Natural killer cell (primary cell): Measurements from ENCODE around the gene RNF180. TPM values are rescaled to one million over a fixed set of nuclear protein-coding genes. Genes with fewer than 3 reads are reported as not detected.

Experiments used
- ATAC-seq, 3 donors: fragments of 150-1000 bp in 2 of 3; fragments of 200-7000 bp in 1 of 3; cut with Tn5 transposase; 1 replicate in 1 of 3; 2 replicates in 2 of 3; pipeline ENCODE4 v1.10.0; 2021; ENCODE audit warnings: mild to moderate bottlenecking in 2 of 3, moderate library complexity in 2 of 3
- DNase-seq, 2 donors: peaks; one replicate each; pipeline versions ENCODE4 v3.0.0 to v3.0.0-alpha.2; 2013 to 2021; ENCODE audit warnings: mixed read lengths in 1 of 2
- H3K27ac ChIP-seq: one replicate; pipeline ENCODE4 v1.5.1; 2013; ENCODE audit warnings: mild to moderate bottlenecking, low read length
- H3K27me3 ChIP-seq: one replicate; pipeline ENCODE4 v1.6.1; 2013; ENCODE audit warnings: low read length; ENCODE audit not compliant: control insufficient read depth, insufficient read depth
- H3K36me3 ChIP-seq: one replicate; pipeline ENCODE4 v1.6.1; 2013; ENCODE audit warnings: low read length; ENCODE audit not compliant: control insufficient read depth, insufficient read depth
- H3K4me1 ChIP-seq: one replicate; pipeline ENCODE4 v1.6.1; 2013; ENCODE audit warnings: low read length; ENCODE audit not compliant: control insufficient read depth, insufficient read depth
- H3K4me3 ChIP-seq: one replicate; pipeline ENCODE4 v1.5.1; 2013; ENCODE audit warnings: low read length
- H3K9me3 ChIP-seq: one replicate; pipeline ENCODE4 v1.6.1; 2013; ENCODE audit warnings: low read length; ENCODE audit not compliant: control insufficient read depth, insufficient read depth
- H3K27ac Mint-ChIP-seq, 2 donors: one replicate each; pipeline ENCODE4 v1.8.0; 2022; ENCODE audit warnings: mild to moderate bottlenecking in 2 of 2, mixed read lengths in 2 of 2, moderate library complexity in 1 of 2
- H3K27me3 Mint-ChIP-seq, 2 donors: one replicate each; pipeline ENCODE4 v1.8.0; 2022; ENCODE audit warnings: low read depth in 2 of 2, mixed read lengths in 2 of 2
- H3K36me3 Mint-ChIP-seq: one replicate; pipeline ENCODE4 v1.8.0; 2022; ENCODE audit warnings: mixed read lengths
- H3K4me1 Mint-ChIP-seq, 2 donors: one replicate each; pipeline ENCODE4 v1.8.0; 2022; ENCODE audit warnings: mixed read lengths in 2 of 2
- H3K4me3 Mint-ChIP-seq: one replicate; pipeline ENCODE4 v1.8.0; 2022; ENCODE audit warnings: mild to moderate bottlenecking, moderate library complexity, mixed read lengths
- H3K9me3 Mint-ChIP-seq, 2 donors: one replicate each; pipeline ENCODE4 v1.8.0; 2022; ENCODE audit warnings: mixed read lengths in 2 of 2
- CTCF ChIP-seq: fragments of 200-600 bp; IDR thresholded peaks from one replicate; pipeline ENCODE4 v1.8.0; 2022; ENCODE audit warnings: antibody characterized with exemption
- WGBS: methylation state at CpG from one replicate; pipeline ENCODE4 v1.1.7; 2013; ENCODE audit warnings: missing lambda C conversion rate; ENCODE audit not compliant: insufficient coverage; 5-methylcytosine and 5-hydroxymethylcytosine counted together
- intact Hi-C: fragments of 100-400 bp; cut with micrococcal nuclease; formaldehyde crosslinking; loops from one replicate; pipeline ENCODE4 v1.14.2; 2022
- total RNA-seq, 4 donors: library from RNA; stranded (reverse); fragments of 120-200 nt in 1 of 4; gene quantifications; one replicate each; pipeline versions ENCODE4 v1.2.3 to v1.2.4, GENCODE V29; 2013 to 2022

The RNF180 gene
- total RNA-seq, 3 donors from 2014 or later (not counting 1 experiment from before 2014, with no cell fraction given): not detected

GRCh38 chr5:64195981-64196380, 30.3 kb downstream of the RNF180 start:
- H3K27ac ChIP-seq: no peak overlapping the region
- Mint-ChIP-seq H3K36me3 (no peaks in the 10 kb centered on the region), H3K27ac (no peak overlapping the region), H3K27me3 (no peaks in the 10 kb centered on the region), H3K4me1 (no peaks in the 10 kb centered on the region), H3K9me3 (peaks cover 2 to 3% of the 10 kb centered on the region in 2 donors), H3K4me3 (no peak overlapping the region)
- no CpG with 5 or more reads among the region's 3 CpGs for WGBS
- H3K27me3 ChIP-seq: no peaks in the 10 kb centered on the region
- no peaks in the 10 kb centered on the region for H3K4me1 ChIP-seq
- ATAC-seq (no peak), DNase-seq (no peak)
- H3K4me3 ChIP-seq: no peak overlapping the region
- H3K9me3 ChIP-seq: no peaks in the 10 kb centered on the region
- H3K36me3 ChIP-seq: no peaks in the 10 kb centered on the region
- intact Hi-C loops: no loop called here
- TF ChIP-seq CTCF: no peak

DNA sequence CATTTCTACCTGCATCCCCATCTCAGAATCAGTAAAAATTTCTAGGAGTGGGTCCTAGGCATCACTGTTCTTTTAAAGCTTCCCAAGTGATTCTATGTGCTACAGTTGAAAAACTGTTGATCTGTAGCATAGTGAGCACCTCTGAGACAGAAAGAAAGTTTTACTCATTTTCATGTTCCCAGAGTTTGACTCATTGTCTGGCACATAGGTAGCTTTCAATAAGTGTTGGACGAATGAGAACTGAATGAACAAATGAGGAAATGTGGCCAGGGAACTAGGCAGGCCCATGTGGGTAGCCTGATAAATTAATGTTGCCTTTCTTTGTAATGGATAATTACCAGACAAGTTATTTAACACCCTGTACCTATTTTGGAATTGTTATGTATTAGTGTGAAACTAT, 33.8 kb downstream of the RNF180 start:
- 47% methylated on average over 1 of the region's 1 CpG for WGBS
- no peak for DNase-seq
- Histone ChIP-seq H3K4me1 (no peaks in the 10 kb centered on the region), H3K27ac (no peak overlapping the region), H3K4me3 (no peak overlapping the region), H3K36me3 (no peaks in the 10 kb centered on the region), H3K9me3 (no peaks in the 10 kb centered on the region), H3K27me3 (no peaks in the 10 kb centered on the region)
- Mint-ChIP-seq H3K4me3 (no peak overlapping the region), H3K27me3 (no peaks in the 10 kb centered on the region), H3K4me1 (no peaks in the 10 kb centered on the region), H3K36me3 (no peaks in the 10 kb centered on the region), H3K27ac (no peak overlapping the region), H3K9me3 (peaks cover 3 to 4% of the 10 kb centered on the region in 2 donors)
- no peak for ATAC-seq
- intact Hi-C loops: no loop called here
- TF ChIP-seq CTCF: no peak

DNA sequence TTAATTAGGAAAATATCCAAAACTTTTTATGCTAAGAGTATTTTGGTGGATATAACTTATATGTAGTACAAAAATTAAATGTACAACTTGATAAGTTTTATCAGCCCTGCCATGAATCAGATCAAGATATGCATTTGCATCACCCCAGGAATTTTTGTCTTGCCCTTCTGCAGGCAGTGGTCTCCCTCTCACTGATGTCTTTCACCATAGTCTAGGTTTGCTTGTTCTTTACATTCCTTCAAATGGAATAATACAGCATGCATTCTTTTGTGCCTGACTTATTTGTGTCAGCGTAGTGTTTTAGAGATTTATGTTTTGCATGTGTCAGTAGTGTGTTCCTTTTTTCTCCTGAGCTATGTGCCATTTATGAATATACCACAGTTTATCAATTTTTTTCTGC, 36.4 kb downstream of the RNF180 start:
- no peaks in the 10 kb centered on the region for H3K36me3 Mint-ChIP-seq
- H3K27me3 ChIP-seq: no peaks in the 10 kb centered on the region
- no peak for TF ChIP-seq CTCF
- no peak overlapping the region for H3K4me3 Mint-ChIP-seq
- intact Hi-C loops: no loop called here
- H3K27ac ChIP-seq: no peak overlapping the region
- no peaks in the 10 kb centered on the region for H3K4me1 Mint-ChIP-seq
- ATAC-seq (no peak), DNase-seq (no peak)
- no peaks in the 10 kb centered on the region for H3K4me1 ChIP-seq
- H3K27me3 Mint-ChIP-seq: no peaks in the 10 kb centered on the region
- H3K9me3 Mint-ChIP-seq: peaks cover 5 to 6% of the 10 kb centered on the region in 2 donors
- no peaks in the 10 kb centered on the region for H3K9me3 ChIP-seq
- no peaks in the 10 kb centered on the region for H3K36me3 ChIP-seq
- H3K4me3 ChIP-seq: no peak overlapping the region
- H3K27ac Mint-ChIP-seq: no peak overlapping the region
- WGBS: no CpG with 5 or more reads among the region's 1 CpG

GRCh38 chr5:64206653-64207052, 41.0 kb downstream of the RNF180 start:
- no peak overlapping the region for H3K4me3 Mint-ChIP-seq
- Histone ChIP-seq H3K27ac (no peak overlapping the region), H3K9me3 (no peaks in the 10 kb centered on the region), H3K4me1 (no peaks in the 10 kb centered on the region), H3K27me3 (no peaks in the 10 kb centered on the region), H3K36me3 (no peaks in the 10 kb centered on the region), H3K4me3 (no peak overlapping the region)
- no peaks in the 10 kb centered on the region for H3K4me1 Mint-ChIP-seq
- H3K27ac Mint-ChIP-seq: no peak overlapping the region
- H3K27me3 Mint-ChIP-seq: no peaks in the 10 kb centered on the region
- peaks cover 3 to 6% of the 10 kb centered on the region in 2 donors for H3K9me3 Mint-ChIP-seq
- intact Hi-C loops: no loop called here
- DNase-seq (no peak), ATAC-seq (no peak)
- no peak for TF ChIP-seq CTCF
- no peaks in the 10 kb centered on the region for H3K36me3 Mint-ChIP-seq
- 85% methylated on average over 1 of the region's 2 CpGs for WGBS
